GM18508 (cell line): ENCODE measurements around the gene NKAIN2.
"Not testable (repeated sequence)": the region's sequence is repeated elsewhere in the genome, so short reads cannot be mapped to it uniquely, and the experiment has no call there.

ENCODE experiments used
- ATAC-seq: cut with Tn5 transposase; IDR thresholded peaks from one replicate; pipeline ENCODE4 v1.9.1; 2021; ENCODE audit warnings: moderate number of reproducible peaks; ENCODE audit not compliant: insufficient read depth, unreplicated experiment

NKAIN2 gene

GRCh38 chr6:124714728-124715127, 911.1 kb downstream of the NKAIN2 start:
- ATAC-seq = no peak

GRCh38 chr6:124719913-124720312, 916.2 kb downstream of the NKAIN2 start:
- ATAC-seq = no peak

GRCh38 chr6:124721331-124721730, 917.7 kb downstream of the NKAIN2 start:
- no peak for ATAC-seq

- no peak for ATAC-seq
These were observed 918.6 kb downstream of the NKAIN2 start for GRCh38 chr6:124722141-124722878.

- no peak for ATAC-seq
These were observed 920.0 kb downstream of the NKAIN2 start for GRCh38 chr6:124723671-124724070.

- not testable (repeated sequence) for ATAC-seq
These were observed 934.1 kb downstream of the NKAIN2 start for GRCh38 chr6:124737804-124738203.

GRCh38 chr6:124738482-124738881, 934.8 kb downstream of the NKAIN2 start:
- ATAC-seq = no peak

- no peak for ATAC-seq
These were observed 937.7 kb downstream of the NKAIN2 start for GRCh38 chr6:124741341-124741740.

GRCh38 chr6:124742971-124743370, 939.3 kb downstream of the NKAIN2 start:
- no peak for ATAC-seq

GRCh38 chr6:124743420-124743819, 939.8 kb downstream of the NKAIN2 start:
- ATAC-seq = no peak

GRCh38 chr6:124747349-124747748, 943.7 kb downstream of the NKAIN2 start:
- ATAC-seq = no peak

- no peak for ATAC-seq
These were observed 945.1 kb downstream of the NKAIN2 start for GRCh38 chr6:124748778-124749177.

GRCh38 chr6:124753001-124753400, 949.3 kb downstream of the NKAIN2 start:
- ATAC-seq = no peak

GRCh38 chr6:124753562-124754105, 950.0 kb downstream of the NKAIN2 start:
- ATAC-seq = no peak

GRCh38 chr6:124755321-124755720, 951.7 kb downstream of the NKAIN2 start:
- no peak for ATAC-seq

GRCh38 chr6:124757560-124757959, 953.9 kb downstream of the NKAIN2 start:
- no peak for ATAC-seq

GRCh38 chr6:124758663-124759062, 955.0 kb downstream of the NKAIN2 start:
- no peak for ATAC-seq

GRCh38 chr6:124765280-124765679, 961.6 kb downstream of the NKAIN2 start:
- ATAC-seq = no peak

GRCh38 chr6:124768224-124768623, 964.6 kb downstream of the NKAIN2 start:
- ATAC-seq = no peak

GRCh38 chr6:124769811-124770544, 966.3 kb downstream of the NKAIN2 start:
- ATAC-seq = no peak

GRCh38 chr6:124770784-124771183, 967.1 kb downstream of the NKAIN2 start:
- no peak for ATAC-seq
